ENCODE data around the gene THUMPD2. TPM values are rescaled to one million over a fixed set of nuclear protein-coding genes. Genes with fewer than 3 reads are reported as not detected.
A peak's percentile ranks its signal among the peaks of the same experiment; 100 is the strongest.
"Not testable (repeated sequence)": the region's sequence is repeated elsewhere in the genome, so short reads cannot be mapped to it uniquely, and the experiment has no call there.

Gene THUMPD2
- total and polyA plus RNA-seq, 9 donors: 13.1 to 18.2 (median 16.9) TPM

DNA sequence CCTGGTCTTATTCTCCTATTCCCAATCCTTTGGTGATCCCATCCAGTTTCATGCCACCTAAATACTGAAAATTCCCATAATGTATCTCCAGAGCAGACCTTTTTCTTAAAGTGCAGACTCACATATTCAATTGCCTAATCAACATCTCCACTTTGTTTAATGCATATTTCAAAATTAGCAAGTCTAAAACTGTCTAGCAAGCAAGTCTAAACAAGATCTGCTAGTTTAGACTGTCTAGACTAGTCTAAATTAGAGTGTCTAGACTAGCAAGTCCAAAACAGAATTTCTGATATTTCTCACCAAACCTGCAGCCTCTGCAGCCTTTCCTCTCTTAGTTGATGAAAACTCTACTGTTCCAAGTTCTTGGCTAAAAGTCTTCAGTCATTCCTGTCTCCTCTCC, 44.6 kb downstream of the THUMPD2 start:
- peaks cover 55% of the 10 kb centered on the region for H3K36me3 ChIP-seq (ENCODE audit: control insufficient read depth, insufficient read depth, low read length)
- no peaks in the 10 kb centered on the region for H3K27me3 ChIP-seq (ENCODE audit: control insufficient read depth, insufficient read depth, low read length)
- no peak for DNase-seq
- H3K4me3 ChIP-seq (ENCODE audit: low read length): no peak overlapping the region
- H3K4me1 ChIP-seq (ENCODE audit: control insufficient read depth, insufficient read depth, low read length): peaks cover 5% of the 10 kb centered on the region
- H3K27ac ChIP-seq (ENCODE audit: low read length): no peak overlapping the region
- no peaks in the 10 kb centered on the region for H3K9me3 ChIP-seq (replicated peaks; ENCODE audit: control insufficient read depth, low read depth, low read length)

GRCh38 chr2:39733070-39733674, 45.9 kb downstream of the THUMPD2 start:
- no peaks in the 10 kb centered on the region for H3K9me3 ChIP-seq (replicated peaks; ENCODE audit: control insufficient read depth, low read depth, low read length)
- no peak overlapping the region for H3K4me3 ChIP-seq (ENCODE audit: low read length)
- no peaks in the 10 kb centered on the region for H3K27me3 ChIP-seq (ENCODE audit: control insufficient read depth, insufficient read depth, low read length)
- peaks cover 5% of the 10 kb centered on the region for H3K4me1 ChIP-seq (ENCODE audit: control insufficient read depth, insufficient read depth, low read length)
- WGBS (ENCODE audit: insufficient coverage): 80% methylated on average over 1 of the region's 10 CpGs
- peaks cover 46% of the 10 kb centered on the region for H3K36me3 ChIP-seq (ENCODE audit: control insufficient read depth, insufficient read depth, low read length)
- no peak overlapping the region for H3K27ac ChIP-seq (ENCODE audit: low read length)
- no peak for DNase-seq

DNA sequence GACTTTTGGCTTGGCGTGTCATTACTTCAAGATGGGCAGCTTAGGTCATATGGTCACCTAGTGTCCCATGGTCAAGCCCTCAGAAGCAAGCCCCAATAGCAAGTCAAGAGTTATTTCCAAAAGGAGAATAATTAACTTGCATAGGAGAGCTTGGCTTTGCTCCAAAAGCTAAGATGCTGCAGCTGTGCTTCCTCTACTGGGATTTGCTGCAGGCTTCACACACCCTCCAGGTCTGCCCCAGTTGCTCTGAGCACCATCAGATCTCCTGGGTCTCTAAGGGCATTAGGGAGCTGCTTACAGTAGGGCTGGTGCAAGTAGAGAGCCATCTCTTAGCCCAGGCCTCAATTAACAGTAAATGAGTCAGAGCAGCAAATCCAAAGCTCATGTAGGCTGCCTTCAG, 46.6 kb downstream of the THUMPD2 start:
- no peak overlapping the region for H3K27ac ChIP-seq (ENCODE audit: low read length)
- DNase-seq: peak; percentile 54
- H3K4me1 ChIP-seq (ENCODE audit: control insufficient read depth, insufficient read depth, low read length): peaks cover 5% of the 10 kb centered on the region
- WGBS (ENCODE audit: insufficient coverage): no CpG with 5 or more reads among the region's 1 CpG
- H3K4me3 ChIP-seq (ENCODE audit: low read length): no peak overlapping the region
- H3K27me3 ChIP-seq (ENCODE audit: control insufficient read depth, insufficient read depth, low read length): no peaks in the 10 kb centered on the region
- no peaks in the 10 kb centered on the region for H3K9me3 ChIP-seq (replicated peaks; ENCODE audit: control insufficient read depth, low read depth, low read length)
- peaks cover 39% of the 10 kb centered on the region for H3K36me3 ChIP-seq (ENCODE audit: control insufficient read depth, insufficient read depth, low read length)

- no peaks in the 10 kb centered on the region for H3K9me3 ChIP-seq (replicated peaks; ENCODE audit: control insufficient read depth, low read depth, low read length)
- no peak overlapping the region for H3K27ac ChIP-seq (ENCODE audit: low read length)
- H3K27me3 ChIP-seq (ENCODE audit: control insufficient read depth, insufficient read depth, low read length): no peaks in the 10 kb centered on the region
- H3K36me3 ChIP-seq (ENCODE audit: control insufficient read depth, insufficient read depth, low read length): peaks cover 34% of the 10 kb centered on the region
- H3K4me1 ChIP-seq (ENCODE audit: control insufficient read depth, insufficient read depth, low read length): peaks cover 5% of the 10 kb centered on the region
- WGBS (ENCODE audit: insufficient coverage): 88% methylated on average over 1 of the region's 3 CpGs
- H3K4me3 ChIP-seq (ENCODE audit: low read length): no peak overlapping the region
- DNase-seq: no peak
These were observed 47.5 kb downstream of the THUMPD2 start for GRCh38 chr2:39731546-39731945.

DNA sequence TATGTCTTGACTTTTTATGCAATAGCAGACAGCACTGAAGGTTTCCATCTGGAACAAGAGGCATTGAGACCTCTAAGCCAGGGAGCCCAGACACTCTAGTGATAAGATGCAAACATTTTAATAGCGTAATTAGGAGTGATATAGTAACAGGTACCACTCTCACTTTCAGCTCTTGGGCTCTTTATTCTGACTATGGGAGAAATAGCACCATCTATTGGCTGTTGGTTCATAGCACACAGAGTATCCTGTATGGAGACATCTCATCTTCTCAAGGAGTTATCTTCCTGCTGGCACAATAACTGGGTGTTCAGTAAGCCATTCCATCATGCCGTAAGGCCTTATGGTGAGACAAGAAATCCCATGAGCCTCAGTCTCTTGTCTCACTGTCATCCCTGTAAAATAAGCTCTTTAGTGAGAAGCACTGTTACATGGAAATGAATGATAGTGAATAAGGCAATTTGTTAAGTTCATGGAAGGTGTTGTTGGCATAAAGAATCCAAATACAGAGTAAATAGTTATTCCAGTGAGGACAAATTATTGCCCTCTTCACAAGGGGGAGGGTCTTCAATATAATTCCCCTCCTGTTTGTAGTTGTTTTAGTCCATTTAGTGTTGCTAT, 48.3 kb downstream of the THUMPD2 start:
- WGBS (ENCODE audit: insufficient coverage): no CpG with 5 or more reads among the region's 2 CpGs
- peaks cover 5% of the 10 kb centered on the region for H3K4me1 ChIP-seq (ENCODE audit: control insufficient read depth, insufficient read depth, low read length)
- H3K9me3 ChIP-seq (replicated peaks; ENCODE audit: control insufficient read depth, low read depth, low read length): no peaks in the 10 kb centered on the region
- no peak overlapping the region for H3K4me3 ChIP-seq (ENCODE audit: low read length)
- H3K36me3 ChIP-seq (ENCODE audit: control insufficient read depth, insufficient read depth, low read length): peaks cover 30% of the 10 kb centered on the region
- no peaks in the 10 kb centered on the region for H3K27me3 ChIP-seq (ENCODE audit: control insufficient read depth, insufficient read depth, low read length)
- DNase-seq: no peak
- H3K27ac ChIP-seq (ENCODE audit: low read length): no peak overlapping the region

- 62% methylated on average over 3 of the region's 5 CpGs for WGBS (ENCODE audit: insufficient coverage)
- no peak for DNase-seq
- H3K27me3 ChIP-seq (ENCODE audit: control insufficient read depth, insufficient read depth, low read length): no peaks in the 10 kb centered on the region
- H3K27ac ChIP-seq (ENCODE audit: low read length): no peak overlapping the region
- no peaks in the 10 kb centered on the region for H3K9me3 ChIP-seq (replicated peaks; ENCODE audit: control insufficient read depth, low read depth, low read length)
- H3K4me3 ChIP-seq (ENCODE audit: low read length): no peak overlapping the region
- H3K4me1 ChIP-seq (ENCODE audit: control insufficient read depth, insufficient read depth, low read length): peaks cover 5% of the 10 kb centered on the region
- H3K36me3 ChIP-seq (ENCODE audit: control insufficient read depth, insufficient read depth, low read length): peaks cover 26% of the 10 kb centered on the region
These were observed 48.8 kb downstream of the THUMPD2 start for GRCh38 chr2:39730276-39730675.

- Histone ChIP-seq H3K27ac (ENCODE audit: low read length) (no peak overlapping the region), H3K4me1 (ENCODE audit: control insufficient read depth, insufficient read depth, low read length) (peaks cover 7% of the 10 kb centered on the region), H3K9me3 (replicated peaks; ENCODE audit: control insufficient read depth, low read depth, low read length) (no peaks in the 10 kb centered on the region), H3K36me3 (ENCODE audit: control insufficient read depth, insufficient read depth, low read length) (peaks cover 20% of the 10 kb centered on the region), H3K27me3 (ENCODE audit: control insufficient read depth, insufficient read depth, low read length) (no peaks in the 10 kb centered on the region), H3K4me3 (ENCODE audit: low read length) (no peak overlapping the region)
- DNase-seq: no peak
- 95% methylated on average over 2 of the region's 5 CpGs for WGBS (ENCODE audit: insufficient coverage)
These were observed 50.1 kb downstream of the THUMPD2 start for GRCh38 chr2:39728941-39729351.

DNA sequence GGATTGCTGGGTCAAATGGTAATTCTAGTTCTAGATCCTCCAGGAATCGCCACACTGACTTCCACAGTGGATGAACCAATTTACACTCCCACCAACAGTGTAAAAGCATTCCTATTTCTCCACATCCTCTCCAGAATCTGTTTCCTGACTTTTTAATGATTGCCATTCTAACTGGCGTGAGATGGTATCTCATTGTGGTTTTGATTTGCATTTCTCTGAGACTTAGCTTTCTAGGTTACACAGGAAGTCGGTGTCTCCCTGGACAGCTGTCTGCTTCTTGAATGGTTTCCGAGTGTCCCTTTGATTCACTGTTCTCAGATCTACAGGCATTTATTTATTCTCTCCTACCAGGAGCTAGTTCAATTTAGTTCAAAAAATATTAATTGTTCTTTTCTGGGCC, 51.0 kb downstream of the THUMPD2 start:
- H3K36me3 ChIP-seq (ENCODE audit: control insufficient read depth, insufficient read depth, low read length): peaks cover 17% of the 10 kb centered on the region
- not testable (repeated sequence) for DNase-seq; H3K4me3 ChIP-seq (ENCODE audit: low read length); H3K27me3 ChIP-seq (ENCODE audit: control insufficient read depth, insufficient read depth, low read length); H3K4me1 ChIP-seq (ENCODE audit: control insufficient read depth, insufficient read depth, low read length); H3K27ac ChIP-seq (ENCODE audit: low read length); H3K9me3 ChIP-seq (replicated peaks; ENCODE audit: control insufficient read depth, low read depth, low read length)
- WGBS (ENCODE audit: insufficient coverage): no CpG with 5 or more reads among the region's 4 CpGs

DNA sequence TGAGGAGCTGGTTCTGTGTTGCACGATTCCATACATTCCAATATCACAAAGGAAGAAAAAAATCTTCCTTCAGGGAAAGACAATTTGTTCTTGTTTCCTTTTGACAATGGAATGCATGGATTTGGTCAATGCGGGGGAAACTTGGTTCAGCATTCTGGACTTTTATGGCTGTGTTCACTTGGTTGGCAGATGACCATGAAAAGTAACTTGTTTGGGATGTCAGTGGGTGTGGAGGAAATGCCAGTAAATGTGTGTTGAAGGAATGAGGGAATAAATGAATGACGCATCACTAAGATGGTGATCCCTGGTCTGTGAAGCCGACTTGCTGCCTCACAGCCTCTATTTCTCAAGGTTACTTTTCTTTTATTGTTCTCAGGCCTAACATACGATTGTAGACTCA, 53.7 kb downstream of the THUMPD2 start:
- H3K4me3 ChIP-seq (ENCODE audit: low read length): no peak overlapping the region
- 89% methylated on average over 3 of the region's 5 CpGs for WGBS (ENCODE audit: insufficient coverage)

GRCh38 chr2:39724828-39725144, 54.3 kb downstream of the THUMPD2 start:
- Histone ChIP-seq H3K4me1 (ENCODE audit: control insufficient read depth, insufficient read depth, low read length) (peaks cover 2% of the 10 kb centered on the region), H3K9me3 (replicated peaks; ENCODE audit: control insufficient read depth, low read depth, low read length) (no peaks in the 10 kb centered on the region), H3K4me3 (ENCODE audit: low read length) (no peak overlapping the region), H3K27me3 (ENCODE audit: control insufficient read depth, insufficient read depth, low read length) (no peaks in the 10 kb centered on the region), H3K27ac (ENCODE audit: low read length) (no peak overlapping the region), H3K36me3 (ENCODE audit: control insufficient read depth, insufficient read depth, low read length) (no peaks in the 10 kb centered on the region)
- WGBS (ENCODE audit: insufficient coverage): no CpG with 5 or more reads among the region's 4 CpGs
- no peak for DNase-seq

More for the DNA sequence above, 53.7 kb downstream of the THUMPD2 start:
- Histone ChIP-seq H3K4me1 (ENCODE audit: control insufficient read depth, insufficient read depth, low read length) (peaks cover 2% of the 10 kb centered on the region), H3K27me3 (ENCODE audit: control insufficient read depth, insufficient read depth, low read length) (no peaks in the 10 kb centered on the region), H3K36me3 (ENCODE audit: control insufficient read depth, insufficient read depth, low read length) (peaks cover 3% of the 10 kb centered on the region), H3K9me3 (replicated peaks; ENCODE audit: control insufficient read depth, low read depth, low read length) (no peaks in the 10 kb centered on the region), H3K27ac (ENCODE audit: low read length) (no peak overlapping the region)
- no peak for DNase-seq
